ENCODE data around the gene CHID1.

- TF ChIP-seq, protein P1, sequence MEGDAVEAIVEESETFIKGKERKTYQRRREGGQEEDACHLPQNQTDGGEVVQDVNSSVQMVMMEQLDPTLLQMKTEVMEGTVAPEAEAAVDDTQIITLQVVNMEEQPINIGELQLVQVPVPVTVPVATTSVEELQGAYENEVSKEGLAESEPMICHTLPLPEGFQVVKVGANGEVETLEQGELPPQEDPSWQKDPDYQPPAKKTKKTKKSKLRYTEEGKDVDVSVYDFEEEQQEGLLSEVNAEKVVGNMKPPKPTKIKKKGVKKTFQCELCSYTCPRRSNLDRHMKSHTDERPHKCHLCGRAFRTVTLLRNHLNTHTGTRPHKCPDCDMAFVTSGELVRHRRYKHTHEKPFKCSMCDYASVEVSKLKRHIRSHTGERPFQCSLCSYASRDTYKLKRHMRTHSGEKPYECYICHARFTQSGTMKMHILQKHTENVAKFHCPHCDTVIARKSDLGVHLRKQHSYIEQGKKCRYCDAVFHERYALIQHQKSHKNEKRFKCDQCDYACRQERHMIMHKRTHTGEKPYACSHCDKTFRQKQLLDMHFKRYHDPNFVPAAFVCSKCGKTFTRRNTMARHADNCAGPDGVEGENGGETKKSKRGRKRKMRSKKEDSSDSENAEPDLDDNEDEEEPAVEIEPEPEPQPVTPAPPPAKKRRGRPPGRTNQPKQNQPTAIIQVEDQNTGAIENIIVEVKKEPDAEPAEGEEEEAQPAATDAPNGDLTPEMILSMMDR (IDR thresholded peaks at IDR 0.05) = no peak
- no peak for TF ChIP-seq POLR2A (IDR thresholded peaks at IDR 0.05)
These were observed 49.5 kb downstream of the CHID1 start for GRCh38 chr11:861105-861479.
